ENCODE measurements around the gene NRDC. TPM values are rescaled to one million over a fixed set of nuclear protein-coding genes. Genes with fewer than 3 reads are reported as not detected.

Gene NRDC
- total and polyA plus RNA-seq, 9 of the 15 experiments (the other 6 are each of a cell fraction or from before 2014, with no cell fraction given) = 102 to 371 (median 201) TPM

GRCh38 chr1:51867479-51868232 is 10.9 kb downstream of the NRDC start:
- intact Hi-C loops (cut with micrococcal nuclease) (no loop called here), in situ Hi-C loops (cut with MboI) (no loop called here)
- peak overlapping the region; percentile 5; the same call in 1 of the 3 replicates for H3K27ac ChIP-seq (ENCODE audit: extremely low read depth, low read depth, low read length)
- H2AFZ ChIP-seq (ENCODE audit: low read depth, low read length) = no peak overlapping the region
- peaks cover 12% of the 10 kb centered on the region; the same call in 1 of the 2 replicates for H4K20me1 ChIP-seq (replicated peaks; ENCODE audit: control insufficient read depth, insufficient read depth, low read length)
- no TSS peak for BruUV-seq (replicated peaks)
- no peaks in the 10 kb centered on the region for H3K9me1 ChIP-seq (ENCODE audit: control insufficient read depth, insufficient read depth, low read length)
- ATAC-seq (peak; percentile 25), DNase-seq (ENCODE audit: extremely low read depth in 1 of 4, low spot score in 3 of 4) (peak in 2 of 4 experiments; percentile 44 to 56), FAIRE-seq (no peak)
- H3K4me2 ChIP-seq (ENCODE audit: insufficient read depth, low read length) = no peak overlapping the region; the same call in 1 of the 2 replicates
- no peak overlapping the region for H3K4me3 ChIP-seq
- WGBS (ENCODE audit: insufficient coverage, low coverage, missing lambda C conversion rate) = 49% methylated on average over 4 of the region's 4 CpGs
- CTCF ChIA-PET (ENCODE audit: low intra/inter-chr PET ratio) = no interaction called here
- no peaks in the 10 kb centered on the region for H3K9me3 ChIP-seq (replicated peaks; ENCODE audit: control insufficient read depth, insufficient read depth, low read depth, low read length)
- peak overlapping the region in 1 of 2 experiments; percentile 21; a peak in 1 of 4 replicates for H3K9ac ChIP-seq (ENCODE audit: insufficient read depth in 1 of 2, low read depth in 2 of 2, low read length in 2 of 2)
- H3K27me3 ChIP-seq (ENCODE audit: control insufficient read depth in 2 of 2, insufficient read depth in 2 of 2, low read length in 2 of 2) = no peaks in the 10 kb centered on the region
- peaks cover 33% of the 10 kb centered on the region for H3K36me3 ChIP-seq (ENCODE audit: control insufficient read depth, insufficient read depth, low read length)
- POLR2A ChIA-PET = interaction anchor here (0.6 to 6.9 kb wide), 6 partner anchors 9 to 313 kb away, joined by 3 to 47 read pairs (median 5); partner anchors contain the start of gene NRDC
- H3K4me1 ChIP-seq (replicated peaks in 1 of 2; ENCODE audit: control insufficient read depth in 2 of 2, insufficient read depth in 2 of 2, low read length in 2 of 2) = peaks cover 26 to 34% of the 10 kb centered on the region in 2 experiments; a peak in 4 of 5 replicates
- H3K79me2 ChIP-seq (ENCODE audit: control insufficient read depth, insufficient read depth, low read length) = peaks cover 100% of the 10 kb centered on the region
- TF ChIP-seq ZFP1 (CRISPR knock-in tag; IDR thresholded peaks at IDR 0.05) (no peak), ARHGAP35 (IDR thresholded peaks at IDR 0.05; ENCODE audit: partially characterized antibody) (no peak), SRF (CRISPR knock-in tag; IDR thresholded peaks at IDR 0.05) (no peak), ELF4 (CRISPR knock-in tag; IDR thresholded peaks at IDR 0.05) (no peak), RAD21 (CRISPR knock-in tag; conservative IDR thresholded peaks at IDR 0.05 in 1 of 2, IDR thresholded peaks at IDR 0.05 in 1 of 2) (no peak), ZNF830 (CRISPR knock-in tag; IDR thresholded peaks at IDR 0.05) (no peak), ZMIZ1 (IDR thresholded peaks at IDR 0.05; ENCODE audit: low read depth in 2 of 2, low read length in 2 of 2) (no peak), CCNT2 (IDR thresholded peaks at IDR 0.05; ENCODE audit: borderline replicate concordance, extremely low read depth, insufficient read length, low read depth, low read length) (no peak), HMBOX1 (IDR thresholded peaks at IDR 0.05) (peak; percentile 79), ZNF699 (CRISPR knock-in tag; IDR thresholded peaks at IDR 0.05; ENCODE audit: insufficient replicate concordance) (no peak), ZNF324 (CRISPR knock-in tag; IDR thresholded peaks at IDR 0.05) (no peak), NRF1 (conservative IDR thresholded peaks at IDR 0.05 in 1 of 2, IDR thresholded peaks at IDR 0.05 in 1 of 2) (no peak), HNRNPL (IDR thresholded peaks at IDR 0.05; ENCODE audit: low read depth, low read length) (no peak), FOXJ2 (tag; IDR thresholded peaks at IDR 0.05) (no peak), E2F3 (CRISPR knock-in tag; IDR thresholded peaks at IDR 0.05) (no peak), LEF1 (IDR thresholded peaks at IDR 0.05) (peak; percentile 60; the same call in 1 of the 2 replicates), ZNF57 (CRISPR knock-in tag; IDR thresholded peaks at IDR 0.05) (no peak), ASH1L (IDR thresholded peaks at IDR 0.05; ENCODE audit: borderline replicate concordance, low read depth, partially characterized antibody) (no peak)
